Measurements from ENCODE around the gene INKA2.

- TF ChIP-seq CTCF (IDR thresholded peaks at IDR 0.05) (no peak), POLR2A (IDR thresholded peaks at IDR 0.05) (no peak)
Measured at GRCh38 chr1:111720977-111721786, 18.0 kb downstream of the INKA2 start.
